ENCODE results near the gene ARHGEF26.

ARHGEF26 gene

GRCh38 chr3:154275292-154275691, 154.1 kb downstream of the ARHGEF26 start:
- in situ Hi-C loops (cut with HindIII; ENCODE audit: low pct_ligation_motif_present, low sequenced_read_pairs): no loop called here
- DNase-seq: no peak
- H3K4me3 ChIP-seq (ENCODE audit: low read depth, low read length): no peak overlapping the region
- H3K27ac ChIP-seq: no peak overlapping the region
- TF ChIP-seq CTCF (IDR thresholded peaks at IDR 0.05; ENCODE audit: low read depth, low read length, missing control alignments): no peak
- H3K36me3 ChIP-seq (replicated peaks): peaks cover 39% of the 10 kb centered on the region
- no peaks in the 10 kb centered on the region for H3K27me3 ChIP-seq (replicated peaks)

GRCh38 chr3:154275965-154276364, 154.8 kb downstream of the ARHGEF26 start:
- H3K27ac ChIP-seq: no peak overlapping the region
- no peaks in the 10 kb centered on the region for H3K27me3 ChIP-seq (replicated peaks)
- no peak for DNase-seq
- in situ Hi-C loops (cut with HindIII; ENCODE audit: low pct_ligation_motif_present, low sequenced_read_pairs): no loop called here
- no peak overlapping the region for H3K4me3 ChIP-seq (ENCODE audit: low read depth, low read length)
- H3K36me3 ChIP-seq (replicated peaks): peaks cover 46% of the 10 kb centered on the region
- TF ChIP-seq CTCF (IDR thresholded peaks at IDR 0.05; ENCODE audit: low read depth, low read length, missing control alignments): no peak

GRCh38 chr3:154280161-154280560, 159.0 kb downstream of the ARHGEF26 start:
- DNase-seq: no peak
- Histone ChIP-seq H3K27ac (no peak overlapping the region), H3K36me3 (replicated peaks) (peaks cover 45% of the 10 kb centered on the region), H3K4me3 (ENCODE audit: low read depth, low read length) (no peak overlapping the region), H3K27me3 (replicated peaks) (no peaks in the 10 kb centered on the region)
- in situ Hi-C loops (cut with HindIII; ENCODE audit: low pct_ligation_motif_present, low sequenced_read_pairs): no loop called here
- no peak for TF ChIP-seq CTCF (IDR thresholded peaks at IDR 0.05; ENCODE audit: low read depth, low read length, missing control alignments)

- Histone ChIP-seq H3K27ac (no peak overlapping the region), H3K27me3 (replicated peaks) (no peaks in the 10 kb centered on the region), H3K36me3 (replicated peaks) (peaks cover 44% of the 10 kb centered on the region), H3K4me3 (ENCODE audit: low read depth, low read length) (no peak overlapping the region)
- DNase-seq: no peak
- in situ Hi-C loops (cut with HindIII; ENCODE audit: low pct_ligation_motif_present, low sequenced_read_pairs): no loop called here
- TF ChIP-seq CTCF (IDR thresholded peaks at IDR 0.05; ENCODE audit: low read depth, low read length, missing control alignments): no peak
These were observed 164.0 kb downstream of the ARHGEF26 start for GRCh38 chr3:154285221-154285620.

GRCh38 chr3:154290187-154290586, 169.0 kb downstream of the ARHGEF26 start:
- DNase-seq: no peak
- Histone ChIP-seq H3K27ac (no peak overlapping the region), H3K27me3 (replicated peaks) (no peaks in the 10 kb centered on the region), H3K36me3 (replicated peaks) (peaks cover 29% of the 10 kb centered on the region), H3K4me3 (ENCODE audit: low read depth, low read length) (no peak overlapping the region)
- in situ Hi-C loops (cut with HindIII; ENCODE audit: low pct_ligation_motif_present, low sequenced_read_pairs): no loop called here
- TF ChIP-seq CTCF (IDR thresholded peaks at IDR 0.05; ENCODE audit: low read depth, low read length, missing control alignments): no peak

GRCh38 chr3:154294016-154294415, 172.8 kb downstream of the ARHGEF26 start:
- Histone ChIP-seq H3K36me3 (replicated peaks) (peaks cover 34% of the 10 kb centered on the region), H3K4me3 (ENCODE audit: low read depth, low read length) (no peak overlapping the region), H3K27ac (no peak overlapping the region), H3K27me3 (replicated peaks) (no peaks in the 10 kb centered on the region)
- DNase-seq: no peak
- in situ Hi-C loops (cut with HindIII; ENCODE audit: low pct_ligation_motif_present, low sequenced_read_pairs): no loop called here
- no peak for TF ChIP-seq CTCF (IDR thresholded peaks at IDR 0.05; ENCODE audit: low read depth, low read length, missing control alignments)

Data from brain microvascular endothelial cell (primary cell).